Astrocyte (in vitro differentiated cells and primary cell): Measurements from ENCODE around the gene TNIP1. TPM values are rescaled to one million over a fixed set of nuclear protein-coding genes. Genes with fewer than 3 reads are reported as not detected.

Experiments used
- DNase-seq: peaks from one replicate; pipeline ENCODE4 v3.0.0-alpha.2; 2010; ENCODE audit warnings: low read depth
- FAIRE-seq: peaks from 2 replicates; lab custom pipeline; 2011; peaks lifted over from hg19 to GRCh38; lab: Jason Lieb, UNC
- H2AFZ ChIP-seq: 2 replicates; pipeline ENCODE4 v1.6.0; 2012; ENCODE audit warnings: low read depth, low read length, inconsistent platforms
- H3K27ac ChIP-seq: 2 replicates; pipeline ENCODE4 v1.5.1; 2011; ENCODE audit warnings: low read depth, low read length, inconsistent platforms
- H3K27me3 ChIP-seq: 2 replicates; pipeline ENCODE4 v1.6.0; 2011; ENCODE audit warnings: low read length, inconsistent platforms; ENCODE audit not compliant: insufficient read depth
- H3K36me3 ChIP-seq: 2 replicates; pipeline ENCODE4 v1.5.1; 2011; ENCODE audit warnings: low read length, inconsistent platforms; ENCODE audit not compliant: insufficient read depth
- H3K4me1 ChIP-seq: 2 replicates; pipeline ENCODE4 v1.5.1; 2011; ENCODE audit warnings: low read length, inconsistent platforms; ENCODE audit not compliant: insufficient read depth
- H3K4me2 ChIP-seq: 2 replicates; pipeline ENCODE4 v1.6.0; 2012; ENCODE audit warnings: low read length, inconsistent platforms
- H3K4me3 ChIP-seq: 2 replicates; pipeline ENCODE4 v1.5.1; 2011; ENCODE audit warnings: low read depth, mild to moderate bottlenecking, low read length, inconsistent platforms; ENCODE audit not compliant: insufficient read depth
- H3K79me2 ChIP-seq: 2 replicates; pipeline ENCODE4 v1.6.0; 2012; ENCODE audit warnings: mild to moderate bottlenecking, low read length, inconsistent platforms; ENCODE audit not compliant: insufficient read depth
- H3K9ac ChIP-seq: 2 replicates; pipeline ENCODE4 v1.6.0; 2012; ENCODE audit warnings: mild to moderate bottlenecking, low read length, inconsistent platforms
- H3K9me3 ChIP-seq: 2 replicates; pipeline ENCODE4 v1.5.1; 2012; ENCODE audit warnings: low read depth, mild to moderate bottlenecking, low read length, inconsistent platforms; ENCODE audit not compliant: insufficient read depth
- H4K20me1 ChIP-seq: 2 replicates; pipeline ENCODE4 v1.6.0; 2012; ENCODE audit warnings: low read length, inconsistent platforms; ENCODE audit not compliant: insufficient read depth
- H3K27ac Mint-ChIP-seq: one replicate; pipeline ENCODE4 v1.8.0; 2021; ENCODE audit warnings: mild to moderate bottlenecking, mixed read lengths; ENCODE audit not compliant: unreplicated experiment
- H3K27me3 Mint-ChIP-seq: one replicate; pipeline ENCODE4 v1.8.0; 2021; ENCODE audit warnings: low read depth, mixed read lengths; ENCODE audit not compliant: unreplicated experiment
- H3K36me3 Mint-ChIP-seq: one replicate; pipeline ENCODE4 v1.8.0; 2021; ENCODE audit warnings: low read depth, mixed read lengths; ENCODE audit not compliant: unreplicated experiment
- H3K4me1 Mint-ChIP-seq: one replicate; pipeline ENCODE4 v1.8.0; 2021; ENCODE audit warnings: low read depth, mixed read lengths; ENCODE audit not compliant: unreplicated experiment
- H3K4me3 Mint-ChIP-seq: one replicate; pipeline ENCODE4 v1.8.0; 2021; ENCODE audit warnings: mild to moderate bottlenecking, moderate library complexity, mixed read lengths; ENCODE audit not compliant: unreplicated experiment
- H3K9me3 Mint-ChIP-seq: one replicate; pipeline ENCODE4 v1.8.0; 2021; ENCODE audit warnings: mild to moderate bottlenecking, mixed read lengths; ENCODE audit not compliant: unreplicated experiment
- EZH2 ChIP-seq: IDR thresholded peaks from 2 replicates; pipeline ENCODE4 v1.6.1; 2012; ENCODE audit warnings: mild to moderate bottlenecking, low read length, inconsistent platforms; ENCODE audit not compliant: insufficient read depth
- total RNA-seq: library from RNA; stranded (reverse); gene quantifications from 2 replicates; pipeline ENCODE4 v1.2.1, GENCODE V29; 2021
- TF ChIP-seq, protein P1 (sequence below): IDR thresholded peaks from 2 replicates; pipeline ENCODE4 v1.5.1; 2011; ENCODE audit warnings: low read depth, mild to moderate bottlenecking, inconsistent platforms, low read length, moderate library complexity; ENCODE audit not compliant: insufficient read depth

Gene TNIP1
- total RNA-seq, 1 donor from 2014 or later = 119 TPM

DNA sequence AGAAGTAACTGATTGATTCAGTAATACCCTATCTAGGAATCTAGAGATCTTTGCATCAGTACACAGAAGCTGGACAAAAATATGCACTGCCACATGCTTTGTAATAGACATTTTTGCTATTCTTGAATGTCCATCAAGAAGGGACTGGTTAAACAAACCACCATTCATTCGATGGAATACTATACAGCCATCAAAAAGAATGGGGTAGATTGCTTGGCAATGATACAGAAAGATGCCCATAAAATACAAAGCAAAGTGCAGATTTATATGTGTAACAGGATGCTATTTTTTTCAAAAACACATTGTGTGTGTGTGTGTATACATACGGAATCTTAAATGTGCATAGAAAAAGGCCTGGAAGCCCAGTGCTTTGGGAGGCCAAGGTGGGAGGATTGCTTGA is 7.6 kb downstream of the TNIP1 start:
- Histone ChIP-seq H4K20me1 (peaks cover 19% of the 10 kb centered on the region), H3K27me3 (no peaks in the 10 kb centered on the region), H3K79me2 (peaks cover 95% of the 10 kb centered on the region), H3K9ac (no peak overlapping the region), H3K36me3 (no peaks in the 10 kb centered on the region), H3K4me2 (no peak overlapping the region), H3K27ac (peak overlapping the region; percentile 82), H3K4me1 (peaks cover 49% of the 10 kb centered on the region), H3K4me3 (no peak overlapping the region), H2AFZ (no peak overlapping the region), H3K9me3 (no peaks in the 10 kb centered on the region)
- Mint-ChIP-seq H3K27ac (peak overlapping the region; percentile 96), H3K9me3 (no peaks in the 10 kb centered on the region), H3K4me3 (no peak overlapping the region), H3K4me1 (peaks cover 51% of the 10 kb centered on the region), H3K36me3 (peaks cover 8% of the 10 kb centered on the region), H3K27me3 (no peaks in the 10 kb centered on the region)
- no peak for DNase-seq
- FAIRE-seq = no peak
- no peak for TF ChIP-seq EZH2
- TF ChIP-seq, protein P1, sequence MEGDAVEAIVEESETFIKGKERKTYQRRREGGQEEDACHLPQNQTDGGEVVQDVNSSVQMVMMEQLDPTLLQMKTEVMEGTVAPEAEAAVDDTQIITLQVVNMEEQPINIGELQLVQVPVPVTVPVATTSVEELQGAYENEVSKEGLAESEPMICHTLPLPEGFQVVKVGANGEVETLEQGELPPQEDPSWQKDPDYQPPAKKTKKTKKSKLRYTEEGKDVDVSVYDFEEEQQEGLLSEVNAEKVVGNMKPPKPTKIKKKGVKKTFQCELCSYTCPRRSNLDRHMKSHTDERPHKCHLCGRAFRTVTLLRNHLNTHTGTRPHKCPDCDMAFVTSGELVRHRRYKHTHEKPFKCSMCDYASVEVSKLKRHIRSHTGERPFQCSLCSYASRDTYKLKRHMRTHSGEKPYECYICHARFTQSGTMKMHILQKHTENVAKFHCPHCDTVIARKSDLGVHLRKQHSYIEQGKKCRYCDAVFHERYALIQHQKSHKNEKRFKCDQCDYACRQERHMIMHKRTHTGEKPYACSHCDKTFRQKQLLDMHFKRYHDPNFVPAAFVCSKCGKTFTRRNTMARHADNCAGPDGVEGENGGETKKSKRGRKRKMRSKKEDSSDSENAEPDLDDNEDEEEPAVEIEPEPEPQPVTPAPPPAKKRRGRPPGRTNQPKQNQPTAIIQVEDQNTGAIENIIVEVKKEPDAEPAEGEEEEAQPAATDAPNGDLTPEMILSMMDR = no peak

DNA sequence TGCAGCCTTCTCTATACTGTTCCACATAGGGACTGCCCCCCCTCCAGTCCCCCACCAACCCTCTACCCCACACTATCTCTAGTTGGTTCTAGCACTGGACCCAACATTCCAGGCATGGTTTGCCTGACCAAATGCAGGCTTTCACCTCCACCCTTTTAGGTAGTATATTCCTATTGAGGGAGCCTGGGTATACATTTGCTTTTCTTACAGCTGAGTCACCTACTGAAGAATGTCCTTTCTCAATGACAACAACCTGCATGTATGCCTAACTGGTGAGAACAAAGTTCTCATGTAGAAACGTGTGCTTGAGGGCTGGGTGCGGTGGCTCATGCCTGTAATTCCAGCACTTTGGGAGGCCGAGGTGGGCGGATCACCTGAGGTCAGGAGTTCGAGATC is 8.2 kb downstream of the TNIP1 start:
- FAIRE-seq = peak; percentile 71
- Histone ChIP-seq H4K20me1 (peaks cover 20% of the 10 kb centered on the region), H3K79me2 (peaks cover 95% of the 10 kb centered on the region)

More for the DNA sequence above, 8.2 kb downstream of the TNIP1 start:
- no peak overlapping the region for H3K4me3 ChIP-seq
- Mint-ChIP-seq H3K27me3 (no peaks in the 10 kb centered on the region), H3K27ac (peak overlapping the region; percentile 96), H3K9me3 (no peaks in the 10 kb centered on the region), H3K4me3 (peak overlapping the region; percentile 27), H3K36me3 (peaks cover 6% of the 10 kb centered on the region), H3K4me1 (peaks cover 53% of the 10 kb centered on the region)
- no peaks in the 10 kb centered on the region for H3K27me3 ChIP-seq
- no peaks in the 10 kb centered on the region for H3K36me3 ChIP-seq
- TF ChIP-seq EZH2 = no peak
- TF ChIP-seq, protein P1 = no peak
- H3K4me1 ChIP-seq = peaks cover 48% of the 10 kb centered on the region
- H3K27ac ChIP-seq = peak overlapping the region; percentile 82
- no peak overlapping the region for H2AFZ ChIP-seq
- peak; percentile 86 for DNase-seq
- H3K4me2 ChIP-seq = peak overlapping the region; percentile 59
- H3K9me3 ChIP-seq = peaks cover 3% of the 10 kb centered on the region
- H3K9ac ChIP-seq = peak overlapping the region; percentile 57
